Activated CD4-positive, CD25-positive, alpha-beta regulatory T cell treated with anti-CD3 and anti-CD28 coated beads, Interleukin-2, amount 50 U/mL, for 72 hours (primary cell): Measurements from ENCODE around the gene FLT3LG.
"Not testable (repeated sequence)": the region's sequence is repeated elsewhere in the genome, so short reads cannot be mapped to it uniquely, and the experiment has no call there.

ENCODE experiments used
- DNase-seq: peaks from one replicate; pipeline ENCODE4 v3.0.0; 2021

The FLT3LG gene

DNA sequence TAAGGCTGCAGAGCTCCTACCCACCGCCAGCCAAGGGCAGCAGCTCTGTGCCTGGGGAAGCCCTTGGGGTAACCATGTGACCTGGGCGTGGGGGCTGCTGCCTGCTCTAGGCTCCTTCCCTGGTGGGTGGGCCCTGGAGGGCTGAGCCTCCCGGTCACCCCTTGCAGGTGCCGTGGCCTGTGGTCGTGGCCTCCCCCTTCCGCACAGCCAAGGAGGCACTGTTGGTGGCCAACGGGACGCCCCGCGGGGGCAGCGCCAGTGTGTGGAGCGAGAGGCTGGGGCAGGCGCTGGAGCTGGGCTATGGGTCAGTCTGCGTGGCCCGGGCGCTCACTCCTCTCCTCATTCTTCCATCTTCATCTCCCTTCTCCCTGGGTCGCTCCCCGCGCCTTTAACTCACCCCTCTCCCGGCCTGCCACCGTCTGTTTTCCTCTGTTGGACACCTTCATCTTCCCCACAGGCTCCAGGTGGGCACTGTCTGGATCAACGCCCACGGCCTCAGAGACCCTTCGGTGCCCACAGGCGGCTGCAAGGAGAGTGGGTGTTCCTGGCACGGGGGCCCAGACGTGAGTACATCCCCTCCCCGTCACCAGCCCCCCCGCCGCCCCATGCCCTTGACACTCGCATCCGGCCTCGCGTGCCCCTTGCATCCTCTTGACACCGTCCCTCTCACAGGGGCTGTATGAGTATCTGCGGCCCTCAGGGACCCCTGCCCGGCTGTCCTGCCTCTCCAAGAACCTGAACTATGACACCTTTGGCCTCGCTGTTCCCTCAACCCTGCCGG, 9.9 kb upstream of the FLT3LG start:
- DNase-seq, result no peak

- no peak for DNase-seq
Observed at GRCh38 chr19:49465371-49465770, 8.6 kb upstream of the FLT3LG start.

DNA sequence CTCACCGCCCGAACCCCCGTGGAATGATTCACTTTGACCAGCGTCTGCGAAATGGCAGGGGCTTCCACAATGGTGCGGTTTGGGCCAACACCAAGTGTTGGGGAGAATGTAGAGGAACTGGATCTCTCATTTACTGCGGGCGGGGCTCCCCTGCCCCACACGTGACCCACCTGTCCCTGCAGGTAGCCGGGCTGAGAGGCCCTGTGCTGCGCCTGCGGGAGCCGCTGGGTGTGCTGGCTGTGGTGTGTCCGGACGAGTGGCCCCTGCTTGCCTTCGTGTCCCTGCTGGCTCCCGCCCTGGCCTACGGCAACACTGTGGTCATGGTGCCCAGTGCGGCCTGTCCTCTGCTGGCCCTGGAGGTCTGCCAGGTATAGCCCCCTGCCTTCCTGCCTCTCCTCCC, 5.8 kb upstream of the FLT3LG start:
- no peak for DNase-seq

GRCh38 chr19:49468746-49469447, 5.1 kb upstream of the FLT3LG start:
- DNase-seq, result peak; percentile 75

DNA sequence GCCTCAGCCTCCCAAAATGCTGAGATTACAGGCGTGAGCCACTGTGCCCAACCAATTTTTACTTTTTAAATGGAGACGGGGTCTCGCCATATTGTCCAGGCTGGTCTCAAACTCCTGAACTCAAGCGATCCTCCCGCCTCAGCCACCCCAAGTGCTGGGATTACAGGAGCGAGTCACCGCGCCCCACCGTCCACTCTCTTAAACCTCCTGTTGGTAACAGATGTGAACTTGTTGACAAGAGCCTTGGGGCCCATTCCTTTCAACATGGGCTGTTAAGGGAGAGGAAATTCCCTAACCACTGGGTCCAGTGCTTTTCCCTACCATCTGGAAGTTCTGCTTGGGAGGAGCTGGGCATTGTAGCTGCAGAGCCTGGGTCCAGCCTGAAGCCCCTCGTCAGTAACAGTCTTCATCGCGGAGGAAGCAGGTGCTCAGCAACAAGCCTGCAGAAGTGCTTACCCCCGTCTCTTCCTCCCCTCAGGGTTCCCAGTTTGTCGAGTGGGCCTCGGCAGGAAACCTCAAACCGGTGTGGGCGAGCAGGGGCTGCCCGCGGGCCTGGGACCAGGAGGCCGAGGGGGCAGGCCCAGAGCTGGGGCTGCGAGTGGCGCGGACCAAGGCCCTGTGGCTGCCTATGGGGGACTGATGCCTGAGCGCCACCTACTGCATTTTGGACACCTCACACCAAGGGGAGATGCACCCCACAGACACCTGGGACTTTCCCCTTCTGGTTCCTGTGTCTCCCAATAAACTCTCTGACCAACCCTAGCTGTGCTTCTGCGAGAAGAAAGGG, 4.0 kb upstream of the FLT3LG start:
- DNase-seq, result peak; percentile 78

DNA sequence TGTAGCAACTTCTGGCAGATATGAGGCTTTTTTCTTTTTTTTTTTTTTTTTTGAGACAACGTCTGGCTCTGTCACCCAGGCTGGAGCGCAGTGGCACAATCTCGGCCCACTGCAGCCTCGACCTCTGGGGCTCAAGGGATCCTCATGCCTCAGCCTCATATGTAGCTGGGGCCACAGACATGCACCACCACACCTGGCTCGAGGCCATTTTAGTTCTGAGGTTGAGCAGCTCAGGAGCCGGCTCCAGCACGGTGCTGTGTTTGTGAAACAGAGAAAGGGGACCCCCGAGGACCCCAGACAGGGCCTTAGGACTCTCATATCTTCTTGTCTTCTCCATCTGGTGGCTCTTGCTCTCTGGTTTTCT, 3.4 kb upstream of the FLT3LG start:
- no peak for DNase-seq

DNA sequence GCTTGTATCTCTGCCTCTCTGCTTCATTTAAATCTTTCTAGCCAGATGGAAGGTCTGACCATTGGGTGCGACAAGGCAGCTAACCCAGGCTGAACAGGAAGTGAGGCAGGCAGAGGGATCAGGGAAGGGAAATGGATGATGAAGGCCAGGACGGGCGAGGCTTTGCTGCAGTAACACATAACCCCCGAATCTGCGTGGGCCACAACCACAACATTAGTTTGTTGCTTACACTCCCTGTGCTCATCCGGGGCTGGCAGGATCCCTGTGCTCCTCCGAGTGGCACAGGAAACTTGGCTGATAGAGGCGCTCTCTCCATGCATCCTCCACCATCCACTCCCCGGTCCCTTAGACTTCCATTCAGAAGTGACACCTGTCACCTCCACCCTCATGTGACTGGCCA, 1.1 kb upstream of the FLT3LG start:
- no peak for DNase-seq

- DNase-seq, result not testable (repeated sequence)
Observed at GRCh38 chr19:49473501-49473867, 531 bp upstream of the FLT3LG start.

DNA sequence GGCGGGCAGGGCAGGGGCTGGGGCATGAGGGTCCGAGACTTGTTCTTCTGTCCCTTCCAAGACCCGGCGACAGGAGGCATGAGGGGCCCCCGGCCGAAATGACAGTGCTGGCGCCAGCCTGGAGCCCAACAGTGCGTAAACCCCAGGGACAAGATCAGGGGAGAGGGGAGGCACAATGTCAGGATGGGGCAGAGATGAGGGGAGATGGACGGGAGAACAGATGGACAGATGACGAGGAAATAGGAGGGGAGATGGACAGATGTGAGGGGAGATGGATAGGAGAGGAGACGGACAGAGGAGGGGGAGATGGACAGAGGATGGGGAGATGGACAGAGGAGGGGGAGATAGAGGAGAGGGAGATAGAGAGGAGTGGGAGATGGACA, 518 bp downstream of the FLT3LG start:
- DNase-seq, result no peak

GRCh38 chr19:49475191-49475917, 1.3 kb downstream of the FLT3LG start:
- DNase-seq, result no peak

DNA sequence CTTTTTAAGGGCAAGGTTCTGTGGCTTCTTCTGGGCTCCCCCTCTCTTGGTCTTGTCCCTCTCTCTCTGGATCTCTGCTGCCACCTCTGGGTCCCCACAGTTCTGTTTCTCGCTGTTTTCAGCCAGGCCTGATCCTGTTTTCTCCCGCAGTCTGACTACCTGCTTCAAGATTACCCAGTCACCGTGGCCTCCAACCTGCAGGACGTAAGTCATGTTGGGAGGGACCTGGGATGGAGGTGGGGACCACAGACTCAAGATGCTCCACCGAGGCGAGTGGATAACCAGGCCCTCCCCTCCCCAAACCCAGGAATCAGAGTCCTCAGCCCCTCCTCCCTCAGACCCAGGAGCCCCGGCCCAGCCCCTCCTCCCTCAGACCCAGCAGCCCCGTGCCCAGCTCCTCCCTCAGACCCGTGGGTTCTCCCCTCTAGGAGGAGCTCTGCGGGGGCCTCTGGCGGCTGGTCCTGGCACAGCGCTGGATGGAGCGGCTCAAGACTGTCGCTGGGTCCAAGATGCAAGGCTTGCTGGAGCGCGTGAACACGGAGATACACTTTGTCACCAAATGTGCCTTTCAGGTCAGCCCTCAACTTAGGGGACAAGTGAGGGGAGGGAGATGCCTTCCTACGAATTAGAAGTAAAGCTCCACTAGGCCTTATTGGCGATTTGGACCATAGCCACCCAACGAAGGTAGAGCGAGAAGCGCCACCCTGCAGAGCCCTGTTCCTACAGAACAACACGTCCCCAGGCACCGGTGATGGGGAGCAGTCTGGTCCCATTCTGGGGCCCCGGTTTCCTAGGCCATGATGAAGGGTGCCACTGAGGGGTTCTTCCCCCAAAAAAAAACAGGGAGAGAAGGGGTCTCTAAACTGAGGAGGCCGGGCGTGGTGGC, 2.2 kb downstream of the FLT3LG start:
- DNase-seq, result peak; percentile 72

GRCh38 chr19:49479975-49480628, 6.1 kb downstream of the FLT3LG start:
- DNase-seq, result no peak

DNA sequence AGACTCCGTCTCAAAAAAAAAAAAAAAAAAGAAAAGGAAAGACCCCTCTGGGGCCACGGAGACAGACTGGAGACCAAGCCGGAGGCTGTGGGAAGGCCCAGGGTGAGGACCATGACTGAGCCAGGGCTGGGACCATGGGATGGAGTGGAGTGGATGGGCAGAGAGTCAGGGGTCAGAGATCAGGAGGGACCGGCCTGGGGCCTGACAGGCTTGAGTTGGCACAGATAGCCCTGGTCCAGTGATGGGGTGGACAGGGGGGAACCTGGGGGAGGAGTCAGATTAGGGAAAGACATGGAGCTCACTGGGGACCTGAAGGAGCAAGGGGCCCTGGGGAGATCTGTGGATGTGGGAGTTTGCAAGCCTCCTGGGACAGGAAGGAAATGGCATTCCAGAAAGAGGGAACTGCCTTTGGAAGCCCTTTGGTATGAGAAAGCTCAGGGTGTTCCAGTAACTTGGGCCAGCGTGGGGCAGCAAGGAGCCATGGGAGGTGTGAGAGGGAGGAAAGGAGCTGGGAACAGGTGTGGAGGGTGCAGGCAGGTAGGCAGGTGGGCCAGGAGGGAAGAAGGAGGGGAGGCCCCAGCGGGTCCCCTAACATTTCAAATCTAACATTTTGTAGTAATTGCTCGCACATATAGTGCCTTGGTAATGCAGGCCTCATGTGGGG, 7.1 kb downstream of the FLT3LG start:
- no peak for DNase-seq

GRCh38 chr19:49486232-49486631, 12.2 kb downstream of the FLT3LG start:
- DNase-seq, result no peak

DNA sequence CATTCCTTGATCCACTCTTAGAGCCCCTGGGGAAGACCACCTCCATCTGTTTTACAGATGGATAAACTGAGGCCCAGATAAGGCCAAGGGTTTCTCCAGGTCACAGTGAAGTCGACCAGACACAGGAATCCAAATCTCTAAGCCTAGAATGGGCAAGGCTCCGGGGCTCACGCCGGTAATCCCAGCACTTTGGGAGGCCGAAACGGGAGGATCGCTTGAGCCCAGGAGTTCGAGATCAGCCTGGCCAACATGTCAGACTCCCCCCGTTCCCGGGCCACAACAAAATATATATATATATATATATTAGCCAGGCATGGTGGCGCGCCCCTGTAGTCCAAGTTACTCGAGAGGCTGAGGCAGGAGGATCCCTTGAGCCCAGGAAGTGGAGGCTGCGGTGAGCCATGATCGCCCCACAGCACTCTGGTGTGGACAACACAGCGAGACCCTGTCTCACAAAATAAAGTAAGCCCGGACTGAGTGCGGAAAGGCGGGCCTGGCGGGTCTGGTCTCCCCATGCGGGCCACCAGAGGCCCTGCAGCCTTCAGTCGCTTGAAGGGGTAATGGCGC, 12.8 kb downstream of the FLT3LG start:
- DNase-seq, result no peak

DNA sequence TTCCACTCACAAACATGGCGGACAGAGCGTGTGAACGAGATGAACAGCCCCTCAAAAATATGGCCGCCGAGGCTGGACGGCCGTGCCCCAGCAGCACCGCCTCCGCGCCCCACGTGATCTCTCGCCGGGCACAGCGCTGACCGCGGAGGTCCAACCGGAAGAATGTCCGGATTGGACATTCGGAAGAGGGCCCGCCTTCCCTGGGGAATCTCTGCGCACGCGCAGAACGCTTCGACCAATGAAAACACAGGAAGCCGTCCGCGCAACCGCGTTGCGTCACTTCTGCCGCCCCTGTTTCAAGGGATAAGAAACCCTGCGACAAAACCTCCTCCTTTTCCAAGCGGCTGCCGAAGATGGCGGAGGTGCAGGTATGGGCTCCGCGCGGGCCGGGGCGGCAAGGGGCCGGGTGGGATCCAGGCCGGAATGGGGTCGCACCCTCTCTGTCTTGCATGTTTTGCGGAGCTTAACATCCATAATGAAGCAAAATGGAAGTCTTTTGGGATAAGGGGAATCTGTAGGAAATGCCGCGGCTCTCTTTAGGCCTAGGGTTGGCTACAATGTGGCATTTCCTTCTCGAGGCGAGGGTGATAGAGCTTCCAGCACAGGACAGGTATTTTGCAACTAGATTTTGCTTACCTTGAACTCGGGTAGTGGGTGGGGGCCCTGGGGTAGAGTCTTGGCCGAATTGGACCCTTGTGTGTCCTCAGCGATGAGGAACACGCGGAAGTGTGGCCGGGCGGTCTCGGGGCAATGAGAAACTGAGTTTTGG, 13.4 kb downstream of the FLT3LG start, which contains the start of gene RPL13A:
TSS of gene RPL13A (plus strand) at position 332 of the 769 bp plus-strand sequence. CDS start at position 354, 22 bp downstream.
- DNase-seq, result peak; percentile 100

GRCh38 chr19:49488046-49488862, 14.2 kb downstream of the FLT3LG start:
- no peak for DNase-seq

- no peak for DNase-seq
Observed at GRCh38 chr19:49488863-49489537, 15.0 kb downstream of the FLT3LG start.
